GM20000 (cell line): ENCODE measurements around the gene PSENEN.

Experiments used
- DNase-seq: peaks from one replicate; pipeline ENCODE4 v3.0.0; 2012; ENCODE audit warnings: low spot score
- CTCF ChIP-seq: IDR thresholded peaks from 2 replicates; pipeline ENCODE4 v1.5.1; 2012; ENCODE audit warnings: mild to moderate bottlenecking, control low read depth; ENCODE audit errors: extremely low read depth, missing control alignments

The PSENEN gene

GRCh38 chr19:35750167-35750566, 4.7 kb downstream of the PSENEN start:
- no peak for DNase-seq
- TF ChIP-seq CTCF = no peak

GRCh38 chr19:35751839-35752745, 6.6 kb downstream of the PSENEN start:
- no peak for TF ChIP-seq CTCF

GRCh38 chr19:35752746-35753350, 7.4 kb downstream of the PSENEN start:
- no peak for DNase-seq
- no peak for TF ChIP-seq CTCF

More at GRCh38 chr19:35751839-35752745, 6.6 kb downstream of the PSENEN start:
- no peak for DNase-seq

GRCh38 chr19:35753634-35754369, 8.4 kb downstream of the PSENEN start:
- no peak for DNase-seq
- no peak for TF ChIP-seq CTCF

- no peak for TF ChIP-seq CTCF
Measured at GRCh38 chr19:35754370-35755130, 9.1 kb downstream of the PSENEN start.

GRCh38 chr19:35755131-35755549, 9.7 kb downstream of the PSENEN start:
- no peak for TF ChIP-seq CTCF
- no peak for DNase-seq

More at GRCh38 chr19:35754370-35755130, 9.1 kb downstream of the PSENEN start:
- no peak for DNase-seq
